Coronary artery (tissue), 2 donors: Measurements from ENCODE around the gene TBC1D1.

Experiments
- DNase-seq: peaks from one replicate; pipeline ENCODE4 v3.0.0-alpha.2; 2017; ENCODE audit warnings: low spot score
- H3K27ac ChIP-seq, 2 donors: fragments of 200-600 bp; sonication (generic); one replicate each; pipeline ENCODE4 v1.5.1; 2016 to 2019
- H3K4me3 ChIP-seq: fragments of 200-600 bp; sonication (generic); 2 replicates; pipeline ENCODE4 v1.5.1; 2016; ENCODE audit warnings: mild to moderate bottlenecking, moderate library complexity
- CTCF ChIP-seq: fragments of 200-600 bp; sonication (generic); IDR thresholded peaks from one replicate; pipeline ENCODE4 v1.5.1; 2019; ENCODE audit warnings: antibody characterized with exemption

Gene TBC1D1

DNA sequence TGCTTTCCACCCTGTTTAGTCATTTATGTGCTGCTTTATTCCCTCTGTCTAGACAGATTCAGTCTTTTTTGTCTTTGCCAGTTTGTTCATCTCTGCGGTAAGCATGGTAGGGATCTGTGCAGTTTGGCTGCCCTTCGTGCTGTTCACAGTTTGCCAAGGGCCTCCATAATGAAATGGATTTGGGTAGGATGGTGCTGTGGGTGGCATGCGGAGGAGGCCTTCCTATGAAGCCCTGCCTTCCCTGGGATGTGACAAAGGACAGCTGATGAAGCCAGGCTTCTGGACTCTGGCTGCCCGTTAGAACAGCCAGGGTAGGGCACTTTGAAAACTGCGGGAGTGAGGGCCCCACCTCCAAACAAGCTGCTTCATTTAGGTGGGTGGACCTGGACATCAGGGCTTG, 116.8 kb downstream of the TBC1D1 start:
- no peak for DNase-seq
- TF ChIP-seq CTCF: no peak
- H3K27ac ChIP-seq: peak overlapping the region in 1 of 2 donors; percentile 33
- no peak overlapping the region for H3K4me3 ChIP-seq

GRCh38 chr4:38008571-38009021, 117.7 kb downstream of the TBC1D1 start:
- peak overlapping the region; percentile 82 to 86 for H3K27ac ChIP-seq
- H3K4me3 ChIP-seq: no peak overlapping the region
- no peak for DNase-seq
- TF ChIP-seq CTCF: no peak

DNA sequence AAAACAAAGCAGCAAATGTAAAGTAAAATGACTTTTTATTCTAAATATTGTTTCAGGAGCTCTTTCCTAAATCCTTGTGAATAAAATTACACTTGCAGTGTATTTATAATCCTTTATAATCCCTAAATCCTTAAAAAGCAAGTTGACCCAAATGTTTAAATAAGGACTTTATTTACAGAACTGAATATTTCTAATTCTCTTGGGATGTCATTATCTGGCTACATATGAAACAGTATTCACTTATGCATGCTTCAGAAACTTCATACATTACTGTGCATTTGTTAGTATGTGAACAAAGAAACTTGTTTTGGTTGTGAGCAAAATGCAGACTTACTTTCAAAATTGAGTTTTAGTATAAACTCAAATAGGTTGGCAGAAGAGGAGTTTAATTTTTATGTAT, 118.5 kb downstream of the TBC1D1 start:
- no peak for TF ChIP-seq CTCF
- no peak overlapping the region for H3K4me3 ChIP-seq
- no peak for DNase-seq
- peak overlapping the region; percentile 82 to 86 for H3K27ac ChIP-seq

GRCh38 chr4:38009949-38010348, 119.1 kb downstream of the TBC1D1 start:
- DNase-seq: no peak
- TF ChIP-seq CTCF: no peak
- H3K27ac ChIP-seq: peak overlapping the region; percentile 82 to 86
- H3K4me3 ChIP-seq: no peak overlapping the region

DNA sequence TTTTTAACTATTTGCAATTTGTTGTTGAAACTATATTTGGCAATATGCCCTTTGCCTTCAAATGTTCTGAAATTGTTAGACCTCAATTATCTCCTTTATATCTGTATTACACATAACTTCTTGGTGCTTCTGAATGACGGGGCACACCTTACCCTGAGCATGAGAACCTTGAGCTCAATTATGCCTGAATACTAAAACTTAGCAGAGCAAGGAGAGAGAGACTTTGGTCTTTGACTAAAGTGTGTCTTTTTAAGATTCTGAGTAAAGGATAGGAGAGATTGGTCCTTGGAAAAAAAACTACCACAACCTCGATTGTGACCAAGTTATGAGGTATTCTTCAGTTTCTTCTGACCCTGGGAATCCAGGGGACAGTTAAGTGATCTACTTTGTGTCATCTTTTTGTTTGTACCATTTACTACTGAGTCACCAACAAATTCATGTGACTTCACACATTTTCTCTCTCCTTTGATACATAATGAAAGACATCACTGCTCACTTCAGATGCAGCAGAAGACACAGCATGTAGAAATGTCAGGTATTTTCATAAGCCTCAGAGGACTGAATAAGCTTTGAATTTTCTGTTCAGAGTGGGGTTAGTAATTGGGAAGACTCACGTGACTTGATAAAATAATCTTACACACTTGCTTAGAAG, 120.8 kb downstream of the TBC1D1 start:
- no peak for DNase-seq
- no peak overlapping the region for H3K4me3 ChIP-seq
- H3K27ac ChIP-seq: peak overlapping the region in 1 of 2 donors; percentile 0
- no peak for TF ChIP-seq CTCF

- peak overlapping the region; percentile 43 to 61 for H3K27ac ChIP-seq
- no peak for TF ChIP-seq CTCF
- no peak for DNase-seq
- no peak overlapping the region for H3K4me3 ChIP-seq
Measured at GRCh38 chr4:38013461-38014366, 122.8 kb downstream of the TBC1D1 start.
